NB4 (cell line): Measurements from ENCODE around the gene PELI2.

Experiments used
- DNase-seq: peaks from one replicate; pipeline ENCODE4 v3.0.0; 2010; ENCODE audit warnings: low read depth
- H3K4me3 ChIP-seq: one replicate; pipeline ENCODE4 v1.5.1; 2011; ENCODE audit warnings: mild to moderate bottlenecking, low read depth, low read length, moderate library complexity
- MYC ChIP-seq: IDR thresholded peaks from 2 replicates; pipeline ENCODE4 v1.6.1; 2011; ENCODE audit warnings: low read depth, low read length
- POLR2A ChIP-seq: IDR thresholded peaks from 2 replicates; pipeline ENCODE4 v1.6.1; 2011; ENCODE audit warnings: mild to moderate bottlenecking; ENCODE audit not compliant: insufficient read length; ENCODE audit errors: extremely low read depth
- TF ChIP-seq, protein P1 (sequence below): IDR thresholded peaks from 2 replicates; pipeline ENCODE4 v1.6.1; 2011; ENCODE audit warnings: low read depth, low read length
- TF ChIP-seq, protein P2 (sequence below): IDR thresholded peaks from one replicate; pipeline ENCODE4 v1.5.1; 2012; ENCODE audit warnings: low read depth, low read length

The PELI2 gene

DNA sequence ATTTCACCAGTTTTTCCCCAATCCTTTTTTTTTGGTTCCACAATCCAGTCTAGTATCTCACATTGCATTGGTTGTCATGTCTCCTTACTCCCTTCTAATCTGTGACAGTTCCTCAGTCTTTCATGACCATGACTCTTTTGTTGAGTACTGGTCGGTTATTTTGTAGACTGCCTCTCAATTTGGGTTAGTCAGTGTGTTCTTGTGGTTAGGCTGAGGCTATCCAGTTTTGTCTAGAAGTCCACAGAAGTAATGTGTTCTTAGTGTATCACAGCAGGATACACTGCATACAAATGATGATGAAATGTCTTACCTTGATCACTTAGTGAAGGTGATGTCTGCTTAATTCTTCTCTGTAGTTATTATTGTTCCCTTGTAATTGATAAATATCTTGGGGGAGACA, 24.8 kb downstream of the PELI2 start:
- TF ChIP-seq, protein P1, sequence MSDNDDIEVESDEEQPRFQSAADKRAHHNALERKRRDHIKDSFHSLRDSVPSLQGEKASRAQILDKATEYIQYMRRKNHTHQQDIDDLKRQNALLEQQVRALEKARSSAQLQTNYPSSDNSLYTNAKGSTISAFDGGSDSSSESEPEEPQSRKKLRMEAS, result no peak
- TF ChIP-seq, protein P2, sequence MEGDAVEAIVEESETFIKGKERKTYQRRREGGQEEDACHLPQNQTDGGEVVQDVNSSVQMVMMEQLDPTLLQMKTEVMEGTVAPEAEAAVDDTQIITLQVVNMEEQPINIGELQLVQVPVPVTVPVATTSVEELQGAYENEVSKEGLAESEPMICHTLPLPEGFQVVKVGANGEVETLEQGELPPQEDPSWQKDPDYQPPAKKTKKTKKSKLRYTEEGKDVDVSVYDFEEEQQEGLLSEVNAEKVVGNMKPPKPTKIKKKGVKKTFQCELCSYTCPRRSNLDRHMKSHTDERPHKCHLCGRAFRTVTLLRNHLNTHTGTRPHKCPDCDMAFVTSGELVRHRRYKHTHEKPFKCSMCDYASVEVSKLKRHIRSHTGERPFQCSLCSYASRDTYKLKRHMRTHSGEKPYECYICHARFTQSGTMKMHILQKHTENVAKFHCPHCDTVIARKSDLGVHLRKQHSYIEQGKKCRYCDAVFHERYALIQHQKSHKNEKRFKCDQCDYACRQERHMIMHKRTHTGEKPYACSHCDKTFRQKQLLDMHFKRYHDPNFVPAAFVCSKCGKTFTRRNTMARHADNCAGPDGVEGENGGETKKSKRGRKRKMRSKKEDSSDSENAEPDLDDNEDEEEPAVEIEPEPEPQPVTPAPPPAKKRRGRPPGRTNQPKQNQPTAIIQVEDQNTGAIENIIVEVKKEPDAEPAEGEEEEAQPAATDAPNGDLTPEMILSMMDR, result no peak
- TF ChIP-seq POLR2A (no peak), MYC (no peak)
- no peak overlapping the region for H3K4me3 ChIP-seq
- no peak for DNase-seq

DNA sequence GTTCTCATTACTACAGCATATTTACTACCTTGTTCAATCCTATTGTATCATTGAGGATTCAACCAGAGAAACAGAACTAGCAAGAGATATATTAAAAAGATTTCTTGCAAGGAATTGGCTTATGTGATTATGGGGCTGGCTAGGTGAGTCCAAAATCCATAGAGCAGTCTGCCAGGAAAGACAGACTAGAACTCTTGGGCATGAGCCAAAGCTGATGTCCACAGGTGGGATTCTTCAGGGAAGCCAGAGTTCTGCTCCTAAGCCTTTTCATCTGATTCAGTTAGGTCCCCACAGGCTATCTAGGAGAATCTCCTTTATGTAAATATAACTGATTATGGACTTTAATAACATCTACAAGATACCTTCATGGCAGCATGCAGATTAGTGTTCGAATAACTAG, 26.0 kb downstream of the PELI2 start:
- no peak overlapping the region for H3K4me3 ChIP-seq
- TF ChIP-seq POLR2A (no peak), MYC (no peak)
- TF ChIP-seq, protein P1, result no peak
- TF ChIP-seq, protein P2, result no peak
- no peak for DNase-seq

DNA sequence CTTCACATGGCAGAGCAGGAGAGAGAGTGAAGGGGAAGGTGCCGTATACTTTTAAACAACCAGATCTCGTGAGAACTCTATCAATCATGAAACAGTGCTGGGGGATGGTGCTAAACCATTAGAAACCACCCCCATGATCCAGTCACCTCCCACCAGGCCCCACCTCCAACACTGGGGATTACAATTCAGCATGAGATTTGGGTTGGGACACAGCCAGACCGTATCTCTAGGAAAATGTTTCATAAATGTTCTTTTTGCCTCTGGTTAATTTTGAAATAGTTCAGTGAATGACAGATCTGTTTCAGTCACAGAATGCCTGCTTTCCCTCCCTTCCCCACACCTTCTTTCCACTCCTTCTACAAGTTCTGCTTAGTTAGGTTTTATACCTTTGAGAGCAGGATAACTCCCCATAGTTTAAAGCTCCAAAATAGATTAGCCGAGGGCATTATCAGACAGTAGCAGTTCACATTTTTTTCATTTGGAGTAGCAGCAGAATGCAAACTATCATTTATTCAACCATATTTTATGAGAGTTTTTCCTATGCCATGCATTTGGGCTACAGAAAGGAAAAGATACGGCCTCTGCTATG, 27.1 kb downstream of the PELI2 start:
- TF ChIP-seq POLR2A, result no peak
- TF ChIP-seq MYC, result no peak
- TF ChIP-seq, protein P2, result no peak
- TF ChIP-seq, protein P1, result no peak
- DNase-seq, result no peak
- H3K4me3 ChIP-seq, result no peak overlapping the region

DNA sequence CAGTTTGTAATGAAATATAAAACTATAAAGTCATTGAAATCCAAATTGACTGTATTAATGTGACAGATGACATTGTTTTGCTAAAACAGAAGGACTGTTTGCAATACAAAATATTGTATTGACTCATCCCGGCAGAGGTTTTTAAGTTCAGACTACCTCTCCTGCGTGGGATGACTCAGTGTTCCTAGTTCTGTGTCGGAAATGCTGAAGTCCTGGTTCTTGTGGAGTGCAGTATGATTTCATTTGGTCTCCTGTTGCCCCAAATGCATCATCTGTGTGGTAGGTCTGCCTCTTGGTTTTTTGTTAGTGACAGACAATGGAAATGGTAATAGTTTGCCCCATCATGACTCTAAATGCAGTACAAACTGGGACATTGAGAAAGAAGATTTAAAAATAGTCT, 27.8 kb downstream of the PELI2 start:
- DNase-seq, result no peak
- TF ChIP-seq MYC (no peak), POLR2A (no peak)
- TF ChIP-seq, protein P2, result no peak
- H3K4me3 ChIP-seq, result no peak overlapping the region

DNA sequence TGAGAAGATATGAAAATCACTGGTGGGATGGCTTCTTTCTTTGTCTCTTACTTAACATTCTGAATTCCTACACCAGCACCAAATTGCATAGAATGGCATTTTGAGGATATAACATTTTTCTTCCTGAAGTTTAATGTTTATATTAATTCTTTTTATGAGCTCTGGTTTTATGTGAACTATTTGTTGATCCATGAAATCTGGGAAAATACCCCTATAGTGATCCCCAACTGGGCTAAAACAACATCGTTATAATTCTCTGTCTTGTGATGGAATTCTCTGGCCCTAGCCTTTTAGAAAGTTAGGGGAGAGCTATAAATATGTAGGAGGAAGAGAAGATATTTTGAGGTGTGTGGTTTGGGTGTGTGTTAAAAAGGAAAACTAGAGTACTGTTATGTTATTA, 29.2 kb downstream of the PELI2 start:
- DNase-seq, result no peak
- TF ChIP-seq, protein P1, result no peak
- TF ChIP-seq, protein P2, result no peak
- TF ChIP-seq MYC (no peak), POLR2A (no peak)
- H3K4me3 ChIP-seq, result no peak overlapping the region
